Left renal pelvis (tissue), 4 donors: ENCODE measurements around the gene NPAT. TPM values are rescaled to one million over a fixed set of nuclear protein-coding genes. Genes with fewer than 3 reads are reported as not detected.
A peak's percentile ranks its signal among the peaks of the same experiment; 100 is the strongest.

Experiments used
- DNase-seq, 4 donors: peaks; one replicate each; pipeline ENCODE4 v3.0.0-alpha.2; 2013; ENCODE audit warnings: low read depth in 4 of 4, low spot score in 3 of 4
- polyA plus RNA-seq, 4 donors: library from polyadenylated mRNA; unstranded; fragments of 120-200 nt; gene quantifications; one replicate each; pipeline ENCODE4 v1.2.1, GENCODE V29; 2013; ENCODE audit not compliant: insufficient read length in 4 of 4

Gene NPAT
- 10 to 100 TPM; 15.5 to 22.6 (median 19.1) TPM for polyA plus RNA-seq

- peak; percentile 93 to 97 (median 96) for DNase-seq
These were observed at the start of gene NPAT, which contains the start of gene ATM for GRCh38 chr11:108222574-108223347. TSS of gene NPAT (minus strand) at chr11:108222638. CDS start at chr11:108222536, 102 bp downstream. TSS of gene ATM (plus strand) at chr11:108223067. CDS start at chr11:108227625, 4,558 bp downstream.

- DNase-seq, result no peak
These were observed 47.1 kb upstream of the NPAT start for GRCh38 chr11:108269583-108269982.

GRCh38 chr11:108253176-108253575, 30.7 kb upstream of the NPAT start:
- no peak for DNase-seq

GRCh38 chr11:108246885-108247284, 24.4 kb upstream of the NPAT start:
- no peak for DNase-seq

GRCh38 chr11:108246308-108246707, 23.9 kb upstream of the NPAT start:
- no peak for DNase-seq

- DNase-seq, result no peak
These were observed 20.0 kb upstream of the NPAT start for GRCh38 chr11:108242422-108242821.

- no peak for DNase-seq
These were observed 19.0 kb upstream of the NPAT start for GRCh38 chr11:108241330-108242037.

GRCh38 chr11:108239076-108239475, 16.6 kb upstream of the NPAT start:
- DNase-seq, result no peak

GRCh38 chr11:108237058-108237481, 14.6 kb upstream of the NPAT start:
- no peak for DNase-seq

GRCh38 chr11:108235633-108236032, 13.2 kb upstream of the NPAT start:
- no peak for DNase-seq

GRCh38 chr11:108235192-108235591, 12.8 kb upstream of the NPAT start:
- no peak for DNase-seq

- no peak for DNase-seq
These were observed 11.0 kb upstream of the NPAT start for GRCh38 chr11:108233277-108233945.

- DNase-seq, result no peak
These were observed 5.8 kb upstream of the NPAT start for GRCh38 chr11:108228251-108228650.

GRCh38 chr11:108226036-108226435, 3.6 kb upstream of the NPAT start:
- DNase-seq, result no peak

GRCh38 chr11:108224911-108225786, 2.7 kb upstream of the NPAT start:
- no peak for DNase-seq

- DNase-seq, result no peak
These were observed 1.9 kb upstream of the NPAT start for GRCh38 chr11:108224366-108224765.

- DNase-seq, result peak in 1 of 4 donors; percentile 8
These were observed 1.1 kb upstream of the NPAT start for GRCh38 chr11:108223348-108224149.

- no peak for DNase-seq
These were observed 396 bp downstream of the NPAT start for GRCh38 chr11:108221911-108222573.

GRCh38 chr11:108221371-108221770, 1.1 kb downstream of the NPAT start:
- DNase-seq, result peak in 1 of 4 donors; percentile 12
